Neural cell (in vitro differentiated cells): ENCODE measurements around the gene MYO19. TPM values are rescaled to one million over a fixed set of nuclear protein-coding genes. Genes with fewer than 3 reads are reported as not detected.

Experiments
- H2AFZ ChIP-seq: fragments of 200-600, 300-800 bp; sonication (generic), shearing (Covaris generic); 2 replicates; pipeline ENCODE4 v1.6.0; 2014; ENCODE audit warnings: low read depth, mild to moderate bottlenecking, antibody characterized with exemption, low read length, moderate library complexity
- H3F3A ChIP-seq: fragments of 200-600 bp; shearing (Covaris generic); 2 replicates; pipeline ENCODE4 v1.6.1; 2016; ENCODE audit warnings: mild to moderate bottlenecking, moderate library complexity, mixed read lengths, antibody characterized with exemption, low read length; ENCODE audit not compliant: insufficient read depth, poor library complexity, severe bottlenecking
- H3K27ac ChIP-seq: fragments of 200-600, 300-800 bp; sonication (generic), shearing (Covaris generic); 2 replicates; pipeline ENCODE4 v1.5.1; 2014; ENCODE audit warnings: mild to moderate bottlenecking, low read length, moderate library complexity
- H3K27me3 ChIP-seq: fragments of 300-800, 200-600 bp; sonication (generic), shearing (Covaris generic); 2 replicates; pipeline ENCODE4 v1.6.0; 2014; ENCODE audit warnings: mild to moderate bottlenecking, low read depth, low read length, moderate library complexity; ENCODE audit not compliant: insufficient read depth
- H3K36me3 ChIP-seq: fragments of 300-800, 200-600 bp; sonication (generic), shearing (Covaris generic); 2 replicates; pipeline ENCODE4 v1.5.1; 2014; ENCODE audit warnings: mild to moderate bottlenecking, antibody characterized with exemption, low read length, moderate library complexity; ENCODE audit not compliant: insufficient read depth
- H3K4me2 ChIP-seq: fragments of 300-800, 200-600 bp; sonication (generic), shearing (Covaris generic); 2 replicates; pipeline ENCODE4 v1.6.0; 2014; ENCODE audit warnings: mild to moderate bottlenecking, low read length
- H3K4me3 ChIP-seq: fragments of 300-800, 200-600 bp; sonication (generic), shearing (Covaris generic); 2 replicates; pipeline ENCODE4 v1.5.1; 2014; ENCODE audit warnings: mild to moderate bottlenecking, low read length, moderate library complexity
- H3K79me2 ChIP-seq: fragments of 200-600 bp; shearing (Covaris generic); replicated peaks from 2 replicates; pipeline ENCODE4 v1.6.0; 2014; ENCODE audit warnings: mild to moderate bottlenecking, low read length, moderate library complexity; ENCODE audit not compliant: insufficient read depth
- H3K9ac ChIP-seq: fragments of 300-800, 200-600 bp; sonication (generic), shearing (Covaris generic); 2 replicates; pipeline ENCODE4 v1.6.1; 2016; ENCODE audit warnings: mild to moderate bottlenecking, low read length, mixed read lengths
- H3K9me2 ChIP-seq: fragments of 200-600 bp; shearing (Covaris generic); 2 replicates; pipeline ENCODE4 v1.6.1; 2016; ENCODE audit warnings: mild to moderate bottlenecking, low read length, mixed read lengths; ENCODE audit not compliant: insufficient read depth
- H3K9me3 ChIP-seq: fragments of 200-600, 300-800 bp; sonication (generic), shearing (Covaris generic); 2 replicates; pipeline ENCODE4 v1.6.1; 2016; ENCODE audit warnings: mild to moderate bottlenecking, mixed run types, low read length, moderate library complexity, mixed read lengths
- H4K20me1 ChIP-seq: fragments of 200-600 bp; shearing (Covaris generic); 2 replicates; pipeline ENCODE4 v1.6.1; 2016; ENCODE audit warnings: mild to moderate bottlenecking, mixed run types; ENCODE audit not compliant: insufficient read depth
- EP300 ChIP-seq: fragments of 450-650 bp; conservative IDR thresholded peaks from 2 replicates; pipeline ENCODE4 v1.6.1; 2014; ENCODE audit warnings: antibody characterized with exemption, mild to moderate bottlenecking, moderate library complexity; ENCODE audit not compliant: poor library complexity, severe bottlenecking
- EZH2 ChIP-seq: fragments of 200-600, 300-800 bp; shearing (Covaris generic), sonication (generic); IDR thresholded peaks from 2 replicates; pipeline ENCODE4 v1.6.1; 2014; ENCODE audit warnings: antibody characterized with exemption, low read length, borderline replicate concordance, mild to moderate bottlenecking; ENCODE audit not compliant: insufficient read depth, poor library complexity, severe bottlenecking
- MXI1 ChIP-seq: fragments of 450-650 bp; conservative IDR thresholded peaks from 2 replicates; pipeline ENCODE4 v1.6.1; 2014; ENCODE audit warnings: antibody characterized with exemption, mild to moderate bottlenecking; ENCODE audit not compliant: poor library complexity, severe bottlenecking
- POLR2AphosphoS5 ChIP-seq: IDR thresholded peaks from 2 replicates; pipeline ENCODE4 v1.6.1; 2012
- RAD21 ChIP-seq: fragments of 450-650 bp; conservative IDR thresholded peaks from 2 replicates; pipeline ENCODE4 v1.6.1; 2014; ENCODE audit warnings: antibody characterized with exemption, mild to moderate bottlenecking, moderate library complexity
- SMC3 ChIP-seq: fragments of 450-650 bp; conservative IDR thresholded peaks from 2 replicates; pipeline ENCODE4 v1.6.1; 2014; ENCODE audit warnings: antibody characterized with exemption, mild to moderate bottlenecking, moderate library complexity; ENCODE audit not compliant: poor library complexity
- TAF1 ChIP-seq: IDR thresholded peaks from 2 replicates; pipeline ENCODE4 v1.6.1; 2012; ENCODE audit warnings: low read depth
- polyA plus RNA-seq: library from polyadenylated mRNA; depleted of rRNA; stranded (reverse); fragments of >200 nt; gene quantifications from 2 replicates; pipeline ENCODE4 v1.2.3, GENCODE V29; 2014
- TF ChIP-seq, protein P1 (sequence below): IDR thresholded peaks from 2 replicates; pipeline ENCODE4 v1.6.1; 2012; ENCODE audit warnings: borderline replicate concordance
- TF ChIP-seq, protein P2 (sequence below): fragments of 450-650 bp; IDR thresholded peaks from 2 replicates; pipeline ENCODE4 v1.5.1; 2014; ENCODE audit warnings: antibody characterized with exemption, mild to moderate bottlenecking, moderate library complexity; ENCODE audit not compliant: poor library complexity, severe bottlenecking

The MYO19 gene
- polyA plus RNA-seq, 1 donor from 2014 or later, result 51.5 TPM

- Histone ChIP-seq H3K27me3 (peaks cover 36% of the 10 kb centered on the region), H3K79me2 (no peaks in the 10 kb centered on the region), H3K4me2 (no peak overlapping the region), H3K9me3 (no peaks in the 10 kb centered on the region), H2AFZ (no peak overlapping the region), H3K9ac (no peak overlapping the region), H3K36me3 (no peaks in the 10 kb centered on the region), H3F3A (no peaks in the 10 kb centered on the region), H4K20me1 (no peaks in the 10 kb centered on the region), H3K4me3 (peak overlapping the region; percentile 39), H3K27ac (no peak overlapping the region), H3K9me2 (no peaks in the 10 kb centered on the region)
- TF ChIP-seq, protein P1, sequence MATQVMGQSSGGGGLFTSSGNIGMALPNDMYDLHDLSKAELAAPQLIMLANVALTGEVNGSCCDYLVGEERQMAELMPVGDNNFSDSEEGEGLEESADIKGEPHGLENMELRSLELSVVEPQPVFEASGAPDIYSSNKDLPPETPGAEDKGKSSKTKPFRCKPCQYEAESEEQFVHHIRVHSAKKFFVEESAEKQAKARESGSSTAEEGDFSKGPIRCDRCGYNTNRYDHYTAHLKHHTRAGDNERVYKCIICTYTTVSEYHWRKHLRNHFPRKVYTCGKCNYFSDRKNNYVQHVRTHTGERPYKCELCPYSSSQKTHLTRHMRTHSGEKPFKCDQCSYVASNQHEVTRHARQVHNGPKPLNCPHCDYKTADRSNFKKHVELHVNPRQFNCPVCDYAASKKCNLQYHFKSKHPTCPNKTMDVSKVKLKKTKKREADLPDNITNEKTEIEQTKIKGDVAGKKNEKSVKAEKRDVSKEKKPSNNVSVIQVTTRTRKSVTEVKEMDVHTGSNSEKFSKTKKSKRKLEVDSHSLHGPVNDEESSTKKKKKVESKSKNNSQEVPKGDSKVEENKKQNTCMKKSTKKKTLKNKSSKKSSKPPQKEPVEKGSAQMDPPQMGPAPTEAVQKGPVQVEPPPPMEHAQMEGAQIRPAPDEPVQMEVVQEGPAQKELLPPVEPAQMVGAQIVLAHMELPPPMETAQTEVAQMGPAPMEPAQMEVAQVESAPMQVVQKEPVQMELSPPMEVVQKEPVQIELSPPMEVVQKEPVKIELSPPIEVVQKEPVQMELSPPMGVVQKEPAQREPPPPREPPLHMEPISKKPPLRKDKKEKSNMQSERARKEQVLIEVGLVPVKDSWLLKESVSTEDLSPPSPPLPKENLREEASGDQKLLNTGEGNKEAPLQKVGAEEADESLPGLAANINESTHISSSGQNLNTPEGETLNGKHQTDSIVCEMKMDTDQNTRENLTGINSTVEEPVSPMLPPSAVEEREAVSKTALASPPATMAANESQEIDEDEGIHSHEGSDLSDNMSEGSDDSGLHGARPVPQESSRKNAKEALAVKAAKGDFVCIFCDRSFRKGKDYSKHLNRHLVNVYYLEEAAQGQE, result peak; percentile 87
- TF ChIP-seq, protein P2, sequence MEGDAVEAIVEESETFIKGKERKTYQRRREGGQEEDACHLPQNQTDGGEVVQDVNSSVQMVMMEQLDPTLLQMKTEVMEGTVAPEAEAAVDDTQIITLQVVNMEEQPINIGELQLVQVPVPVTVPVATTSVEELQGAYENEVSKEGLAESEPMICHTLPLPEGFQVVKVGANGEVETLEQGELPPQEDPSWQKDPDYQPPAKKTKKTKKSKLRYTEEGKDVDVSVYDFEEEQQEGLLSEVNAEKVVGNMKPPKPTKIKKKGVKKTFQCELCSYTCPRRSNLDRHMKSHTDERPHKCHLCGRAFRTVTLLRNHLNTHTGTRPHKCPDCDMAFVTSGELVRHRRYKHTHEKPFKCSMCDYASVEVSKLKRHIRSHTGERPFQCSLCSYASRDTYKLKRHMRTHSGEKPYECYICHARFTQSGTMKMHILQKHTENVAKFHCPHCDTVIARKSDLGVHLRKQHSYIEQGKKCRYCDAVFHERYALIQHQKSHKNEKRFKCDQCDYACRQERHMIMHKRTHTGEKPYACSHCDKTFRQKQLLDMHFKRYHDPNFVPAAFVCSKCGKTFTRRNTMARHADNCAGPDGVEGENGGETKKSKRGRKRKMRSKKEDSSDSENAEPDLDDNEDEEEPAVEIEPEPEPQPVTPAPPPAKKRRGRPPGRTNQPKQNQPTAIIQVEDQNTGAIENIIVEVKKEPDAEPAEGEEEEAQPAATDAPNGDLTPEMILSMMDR, result no peak
Observed at GRCh38 chr17:36463916-36464764, 70.5 kb downstream of the MYO19 start.

GRCh38 chr17:36461330-36462110, 73.1 kb downstream of the MYO19 start:
- no peaks in the 10 kb centered on the region for H4K20me1 ChIP-seq
- no peaks in the 10 kb centered on the region for H3K9me2 ChIP-seq
- peaks cover 32% of the 10 kb centered on the region for H3K27me3 ChIP-seq
- TF ChIP-seq, protein P2, result no peak
- TF ChIP-seq, protein P1, result no peak
- no peak for TF ChIP-seq TAF1
- TF ChIP-seq EZH2, result no peak
- no peak for TF ChIP-seq EP300
- no peak for TF ChIP-seq RAD21
- no peak for TF ChIP-seq MXI1
- TF ChIP-seq SMC3, result no peak
- no peak for TF ChIP-seq POLR2AphosphoS5
- H3F3A ChIP-seq, result no peaks in the 10 kb centered on the region
- H3K9ac ChIP-seq, result no peak overlapping the region
- H3K36me3 ChIP-seq, result no peaks in the 10 kb centered on the region
- no peak overlapping the region for H2AFZ ChIP-seq
- H3K4me2 ChIP-seq, result no peak overlapping the region
- no peaks in the 10 kb centered on the region for H3K79me2 ChIP-seq
- no peaks in the 10 kb centered on the region for H3K9me3 ChIP-seq
- no peak overlapping the region for H3K27ac ChIP-seq
- no peak overlapping the region for H3K4me3 ChIP-seq
